Endodermal cell (in vitro differentiated cells): ENCODE results near the gene TRERF1. TPM values are rescaled to one million over a fixed set of nuclear protein-coding genes. Genes with fewer than 3 reads are reported as not detected.

Experiments
- DNase-seq: peaks from one replicate; pipeline ENCODE4 v3.0.0-alpha.2; 2017
- H3K27ac ChIP-seq: 2 replicates; pipeline ENCODE4 v1.5.1; 2013; ENCODE audit warnings: mild to moderate bottlenecking, low read depth, low read length, moderate library complexity
- H3K27me3 ChIP-seq: 2 replicates; pipeline ENCODE4 v1.6.1; 2013; ENCODE audit warnings: mild to moderate bottlenecking, low read length, moderate library complexity; ENCODE audit not compliant: insufficient read depth, control insufficient read depth, poor library complexity, severe bottlenecking
- H3K36me3 ChIP-seq: 2 replicates; pipeline ENCODE4 v1.7.0; 2013; ENCODE audit warnings: mild to moderate bottlenecking, low read length, moderate library complexity; ENCODE audit not compliant: control insufficient read depth, insufficient read depth
- H3K4me1 ChIP-seq: one replicate; pipeline ENCODE4 v1.7.0; 2013; ENCODE audit warnings: low read length; ENCODE audit not compliant: control insufficient read depth, insufficient read depth
- H3K4me3 ChIP-seq: 2 replicates; pipeline ENCODE4 v1.5.1; 2013; ENCODE audit warnings: mild to moderate bottlenecking, low read length, moderate library complexity
- H3K9ac ChIP-seq: 2 replicates; pipeline ENCODE4 v1.6.1; 2013; ENCODE audit warnings: mild to moderate bottlenecking, low read length, moderate library complexity; ENCODE audit not compliant: poor library complexity, severe bottlenecking; ENCODE audit errors: extremely low read depth
- H3K9me3 ChIP-seq: 2 replicates; pipeline ENCODE4 v1.6.1; 2013; ENCODE audit warnings: mild to moderate bottlenecking, low read length, moderate library complexity; ENCODE audit not compliant: control insufficient read depth
- H3K27ac Mint-ChIP-seq: 2 replicates; pipeline ENCODE4 v1.8.0; 2020; ENCODE audit warnings: mixed read lengths
- H3K27me3 Mint-ChIP-seq: 2 replicates; pipeline ENCODE4 v1.8.0; 2021; ENCODE audit warnings: mild to moderate bottlenecking, mixed read lengths; ENCODE audit not compliant: insufficient read depth
- H3K36me3 Mint-ChIP-seq: 2 replicates; pipeline ENCODE4 v1.8.0; 2020; ENCODE audit warnings: low read depth, mixed read lengths
- H3K4me1 Mint-ChIP-seq: 2 replicates; pipeline ENCODE4 v1.8.0; 2020; ENCODE audit warnings: mixed read lengths
- H3K4me3 Mint-ChIP-seq: 2 replicates; pipeline ENCODE4 v1.8.0; 2020; ENCODE audit warnings: mild to moderate bottlenecking, moderate library complexity, mixed read lengths
- H3K9me3 Mint-ChIP-seq: 2 replicates; pipeline ENCODE4 v1.8.0; 2020; ENCODE audit warnings: mild to moderate bottlenecking, mixed read lengths
- WGBS, 2 experiments: methylation state at CpG; one replicate each; pipeline versions ENCODE4 v1.1.5 to v1.1.7; 2013; ENCODE audit warnings: missing lambda C conversion rate in 2 of 2, mixed read lengths in 1 of 2; ENCODE audit not compliant: insufficient coverage in 1 of 2, insufficient read length in 1 of 2; 5-methylcytosine and 5-hydroxymethylcytosine counted together
- total RNA-seq, 2 donors: library from RNA; stranded (reverse); fragmentation: NEBNext Ultra II Directional in 1 of 2; extraction: Animal tissue kit (Norgen Biotek cat#: 25700) in 1 of 2; gene quantifications; 2 replicates in 1 of 2; 3 replicates in 1 of 2; pipeline ENCODE4 v1.2.1, GENCODE V29; 2021
- TF ChIP-seq, protein P1 (sequence below): fragments of 200-600 bp; sonication (generic); conservative IDR thresholded peaks from 2 replicates; pipeline ENCODE4 v1.5.0; 2021; ENCODE audit warnings: antibody characterized with exemption, mild to moderate bottlenecking

Gene TRERF1
- total RNA-seq, 2 donors from 2014 or later, result 4.7 to 5.3 TPM

- WGBS, 2 experiments, result 73 to 79% methylated on average over 3 to 4 of the region's 4 CpGs
- Histone ChIP-seq H3K4me1 (no peaks in the 10 kb centered on the region), H3K9ac (no peak overlapping the region), H3K27ac (no peak overlapping the region), H3K36me3 (no peaks in the 10 kb centered on the region), H3K27me3 (peaks cover 31% of the 10 kb centered on the region), H3K9me3 (no peaks in the 10 kb centered on the region), H3K4me3 (no peak overlapping the region)
- TF ChIP-seq, protein P1, sequence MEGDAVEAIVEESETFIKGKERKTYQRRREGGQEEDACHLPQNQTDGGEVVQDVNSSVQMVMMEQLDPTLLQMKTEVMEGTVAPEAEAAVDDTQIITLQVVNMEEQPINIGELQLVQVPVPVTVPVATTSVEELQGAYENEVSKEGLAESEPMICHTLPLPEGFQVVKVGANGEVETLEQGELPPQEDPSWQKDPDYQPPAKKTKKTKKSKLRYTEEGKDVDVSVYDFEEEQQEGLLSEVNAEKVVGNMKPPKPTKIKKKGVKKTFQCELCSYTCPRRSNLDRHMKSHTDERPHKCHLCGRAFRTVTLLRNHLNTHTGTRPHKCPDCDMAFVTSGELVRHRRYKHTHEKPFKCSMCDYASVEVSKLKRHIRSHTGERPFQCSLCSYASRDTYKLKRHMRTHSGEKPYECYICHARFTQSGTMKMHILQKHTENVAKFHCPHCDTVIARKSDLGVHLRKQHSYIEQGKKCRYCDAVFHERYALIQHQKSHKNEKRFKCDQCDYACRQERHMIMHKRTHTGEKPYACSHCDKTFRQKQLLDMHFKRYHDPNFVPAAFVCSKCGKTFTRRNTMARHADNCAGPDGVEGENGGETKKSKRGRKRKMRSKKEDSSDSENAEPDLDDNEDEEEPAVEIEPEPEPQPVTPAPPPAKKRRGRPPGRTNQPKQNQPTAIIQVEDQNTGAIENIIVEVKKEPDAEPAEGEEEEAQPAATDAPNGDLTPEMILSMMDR, result no peak
- no peak for DNase-seq
- H3K4me3 Mint-ChIP-seq, result no peak overlapping the region
- no peaks in the 10 kb centered on the region for H3K36me3 Mint-ChIP-seq
- H3K27ac Mint-ChIP-seq, result no peak overlapping the region
- peaks cover 8% of the 10 kb centered on the region for H3K4me1 Mint-ChIP-seq
- H3K27me3 Mint-ChIP-seq, result peaks cover 11% of the 10 kb centered on the region
- no peaks in the 10 kb centered on the region for H3K9me3 Mint-ChIP-seq
These were observed 33.0 kb downstream of the TRERF1 start for GRCh38 chr6:42418724-42419123.

GRCh38 chr6:42417641-42418112 lies 34.0 kb downstream of the TRERF1 start:
- 90 to 100% methylated on average over 4 to 5 of the region's 5 CpGs for WGBS, 2 experiments

DNA sequence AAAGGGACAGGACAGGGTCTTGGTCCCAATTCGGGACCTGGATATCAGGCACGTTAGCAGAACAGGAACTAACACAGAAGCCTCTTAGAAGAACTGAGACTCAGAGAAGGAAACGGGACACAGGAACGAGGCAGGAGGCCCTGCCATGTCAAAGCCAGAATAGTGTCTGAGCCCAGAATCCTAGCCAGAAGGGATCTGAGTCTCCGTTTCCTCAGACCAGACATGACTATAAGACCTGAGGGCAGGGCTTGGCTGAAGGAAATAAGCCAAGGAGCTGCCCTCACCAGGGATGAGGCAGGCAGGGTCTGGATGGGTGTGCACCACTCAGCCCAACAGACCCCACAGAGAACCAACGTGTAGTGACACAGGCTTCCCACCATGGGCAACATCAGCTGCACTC lies 40.3 kb downstream of the TRERF1 start:
- Histone ChIP-seq H3K9me3 (no peaks in the 10 kb centered on the region), H3K27ac (no peak overlapping the region), H3K36me3 (no peaks in the 10 kb centered on the region), H3K9ac (no peak overlapping the region), H3K27me3 (peaks cover 20% of the 10 kb centered on the region), H3K4me1 (no peaks in the 10 kb centered on the region), H3K4me3 (no peak overlapping the region)
- Mint-ChIP-seq H3K27ac (no peak overlapping the region), H3K36me3 (no peaks in the 10 kb centered on the region), H3K9me3 (no peaks in the 10 kb centered on the region), H3K4me3 (no peak overlapping the region), H3K4me1 (peaks cover 6% of the 10 kb centered on the region), H3K27me3 (peaks cover 8% of the 10 kb centered on the region)
- DNase-seq, result no peak
- 93 to 94% methylated on average over 5 to 6 of the region's 6 CpGs for WGBS, 2 experiments
- TF ChIP-seq, protein P1, result no peak

More at GRCh38 chr6:42417641-42418112, 34.0 kb downstream of the TRERF1 start:
- Histone ChIP-seq H3K9me3 (no peaks in the 10 kb centered on the region), H3K9ac (no peak overlapping the region), H3K36me3 (no peaks in the 10 kb centered on the region), H3K4me1 (no peaks in the 10 kb centered on the region), H3K4me3 (no peak overlapping the region), H3K27me3 (peaks cover 31% of the 10 kb centered on the region), H3K27ac (no peak overlapping the region)
- TF ChIP-seq, protein P1, result no peak
- no peaks in the 10 kb centered on the region for H3K9me3 Mint-ChIP-seq
- no peaks in the 10 kb centered on the region for H3K36me3 Mint-ChIP-seq
- peaks cover 8% of the 10 kb centered on the region for H3K4me1 Mint-ChIP-seq
- peaks cover 11% of the 10 kb centered on the region for H3K27me3 Mint-ChIP-seq
- no peak overlapping the region for H3K4me3 Mint-ChIP-seq
- no peak overlapping the region for H3K27ac Mint-ChIP-seq
- DNase-seq, result no peak
